ENCODE measurements around the gene TIMM29. TPM values are rescaled to one million over a fixed set of nuclear protein-coding genes. Genes with fewer than 3 reads are reported as not detected.

TIMM29 gene
- total and polyA plus RNA-seq, 3 donors from 2014 or later = 20.2 to 45.7 (median 40.9) TPM

DNA sequence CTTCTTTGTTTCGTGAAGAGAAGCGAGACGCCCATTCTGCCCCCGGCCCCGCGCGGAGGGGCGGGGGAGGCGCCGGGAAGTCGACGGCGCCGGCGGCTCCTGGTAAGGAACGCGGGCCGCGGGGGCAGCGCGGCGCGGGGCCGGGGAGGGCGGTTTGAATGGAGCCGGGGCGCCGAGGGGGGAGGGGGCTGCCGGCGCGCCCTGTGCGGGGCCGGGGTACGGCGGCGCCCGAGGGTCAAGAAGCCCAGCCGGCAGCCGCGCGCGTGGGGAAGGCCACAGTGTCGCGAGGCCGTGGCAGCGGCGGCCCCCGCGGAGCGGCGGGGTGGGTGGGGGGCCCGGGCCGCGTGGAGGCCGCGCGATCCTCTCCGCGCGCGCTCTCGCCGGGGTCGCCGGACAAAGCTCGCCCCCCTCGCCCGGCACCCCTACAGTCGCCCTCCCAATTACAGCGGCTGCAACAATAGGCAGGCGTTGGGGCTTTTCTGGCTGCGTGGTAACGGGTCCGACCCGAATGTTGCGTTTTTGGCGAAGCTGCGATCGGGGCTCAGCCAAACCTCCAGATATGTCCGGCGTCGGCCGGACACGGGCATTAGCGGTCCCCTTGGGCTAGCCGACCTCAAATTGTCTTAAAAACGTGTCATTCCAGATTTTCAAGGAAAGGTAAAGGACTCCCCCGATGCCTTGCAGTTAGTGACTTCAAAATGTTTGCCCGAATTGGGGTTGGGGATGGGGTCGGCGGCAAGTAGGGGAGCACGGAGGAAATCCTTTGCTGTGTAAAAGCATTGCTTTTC, 32.7 kb downstream of the TIMM29 start:
- Histone ChIP-seq H3K9me3 (no peaks in the 10 kb centered on the region), H3K27me3 (no peaks in the 10 kb centered on the region), H3K36me3 (ENCODE audit: low read depth, missing control alignments) (no peaks in the 10 kb centered on the region), H3K4me1 (no peaks in the 10 kb centered on the region), H3K4me3 (peak overlapping the region; percentile 81 to 91), H3K27ac (peak overlapping the region; percentile 70 to 94)
- intact Hi-C loops (cut with DNase I; ENCODE audit: low total_unique reads) = no loop called here
- TF ChIP-seq POLR2A (IDR thresholded peaks at IDR 0.05) = no peak
- TF ChIP-seq CTCF (IDR thresholded peaks at IDR 0.05) = peak in 1 of 3 experiments; percentile 18
- 0% methylated on average over 27 to 59 of the region's 92 CpGs for WGBS, 2 donors
- peak; percentile 53 for DNase-seq

GRCh38 chr19:10962863-10963262, 34.3 kb downstream of the TIMM29 start:
- Histone ChIP-seq H3K27me3 (no peaks in the 10 kb centered on the region), H3K36me3 (ENCODE audit: low read depth, missing control alignments) (no peaks in the 10 kb centered on the region), H3K4me3 (no peak overlapping the region), H3K4me1 (no peaks in the 10 kb centered on the region), H3K9me3 (no peaks in the 10 kb centered on the region), H3K27ac (no peak overlapping the region)
- no peak for TF ChIP-seq POLR2A (IDR thresholded peaks at IDR 0.05)
- TF ChIP-seq CTCF (IDR thresholded peaks at IDR 0.05) = no peak
- intact Hi-C loops (cut with DNase I; ENCODE audit: low total_unique reads) = no loop called here
- WGBS, 2 donors = 77 to 84% methylated on average over 10 of the region's 10 CpGs
- DNase-seq = no peak

DNA sequence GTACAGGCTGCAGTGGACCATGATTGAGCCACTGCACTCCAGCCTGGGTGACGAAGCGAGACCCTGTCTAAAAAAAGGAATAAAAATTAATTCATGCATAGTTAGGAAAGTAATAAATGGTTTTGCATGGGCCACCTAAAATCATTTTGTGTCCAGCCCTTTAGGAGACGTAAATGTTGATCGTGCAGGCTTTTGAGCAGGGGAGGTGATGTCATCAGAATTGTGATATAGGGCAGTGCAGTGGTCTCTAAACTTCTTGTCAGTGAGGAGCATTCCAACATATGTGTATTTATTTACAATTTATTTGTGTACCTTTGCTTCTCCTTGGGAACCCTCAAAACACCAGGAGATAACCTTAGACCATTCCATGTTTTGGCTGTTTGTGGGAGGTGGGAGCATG, 35.3 kb downstream of the TIMM29 start:
- no peak for DNase-seq
- no peaks in the 10 kb centered on the region for H3K9me3 ChIP-seq
- 79 to 86% methylated on average over 4 of the region's 4 CpGs for WGBS, 2 donors
- H3K27ac ChIP-seq = no peak overlapping the region
- TF ChIP-seq CTCF (IDR thresholded peaks at IDR 0.05) = no peak
- TF ChIP-seq POLR2A (IDR thresholded peaks at IDR 0.05) = no peak
- H3K36me3 ChIP-seq (ENCODE audit: low read depth, missing control alignments) = no peaks in the 10 kb centered on the region
- intact Hi-C loops (cut with DNase I; ENCODE audit: low total_unique reads) = no loop called here
- H3K27me3 ChIP-seq = no peaks in the 10 kb centered on the region
- H3K4me3 ChIP-seq = no peak overlapping the region
- H3K4me1 ChIP-seq = no peaks in the 10 kb centered on the region

DNA sequence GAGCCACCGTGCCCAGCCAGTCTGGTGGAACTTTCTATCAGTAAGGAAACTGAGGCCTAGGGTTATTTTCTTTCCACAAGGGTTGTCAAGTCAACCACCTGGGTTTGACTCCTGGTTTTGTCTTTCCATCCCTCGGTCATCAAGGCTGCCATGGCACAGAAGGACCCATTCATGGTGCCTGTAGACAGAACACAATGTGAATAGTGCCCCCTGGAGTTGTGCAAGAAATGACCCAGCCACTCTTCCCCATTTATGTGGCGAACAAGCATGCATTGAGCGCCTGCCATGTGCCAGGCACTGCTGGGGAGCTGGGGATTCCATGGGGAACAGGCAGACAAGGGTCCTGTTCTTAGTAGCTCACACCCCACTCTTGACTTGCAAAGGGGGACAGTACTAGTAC, 36.3 kb downstream of the TIMM29 start:
- DNase-seq = no peak
- TF ChIP-seq POLR2A (IDR thresholded peaks at IDR 0.05) = no peak
- TF ChIP-seq CTCF (IDR thresholded peaks at IDR 0.05) = no peak
- Histone ChIP-seq H3K27ac (no peak overlapping the region), H3K9me3 (no peaks in the 10 kb centered on the region), H3K4me3 (no peak overlapping the region), H3K4me1 (no peaks in the 10 kb centered on the region), H3K27me3 (no peaks in the 10 kb centered on the region), H3K36me3 (ENCODE audit: low read depth, missing control alignments) (no peaks in the 10 kb centered on the region)
- 98% methylated on average over 4 of the region's 4 CpGs for WGBS, 2 donors
- intact Hi-C loops (cut with DNase I; ENCODE audit: low total_unique reads) = no loop called here

DNA sequence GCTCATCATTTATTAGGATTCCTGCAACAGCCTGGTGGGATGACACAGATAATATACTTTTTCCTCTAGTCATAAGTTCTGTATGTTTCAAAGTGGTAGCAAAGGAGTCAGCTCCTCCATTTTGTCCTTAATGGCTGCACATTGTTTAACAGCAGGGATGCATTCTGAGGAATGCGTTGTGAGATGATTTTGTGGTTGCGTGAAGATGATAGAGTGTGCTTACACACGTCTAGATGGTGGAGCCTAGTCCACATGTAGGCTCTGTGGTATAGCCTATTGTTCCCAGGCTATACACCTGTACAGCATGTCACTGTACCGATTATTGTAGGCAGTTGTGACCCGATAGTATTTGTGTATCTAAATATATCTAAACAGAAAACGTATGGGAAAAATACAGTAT, 36.8 kb downstream of the TIMM29 start:
- TF ChIP-seq POLR2A (IDR thresholded peaks at IDR 0.05) (no peak), CTCF (IDR thresholded peaks at IDR 0.05) (no peak)
- WGBS, 2 donors = 87 to 90% methylated on average over 6 of the region's 6 CpGs
- Histone ChIP-seq H3K27ac (no peak overlapping the region), H3K9me3 (no peaks in the 10 kb centered on the region), H3K36me3 (ENCODE audit: low read depth, missing control alignments) (no peaks in the 10 kb centered on the region), H3K4me3 (no peak overlapping the region), H3K27me3 (no peaks in the 10 kb centered on the region), H3K4me1 (no peaks in the 10 kb centered on the region)
- intact Hi-C loops (cut with DNase I; ENCODE audit: low total_unique reads) = no loop called here
- no peak for DNase-seq

Data from testis (tissue), 3 donors.